T-helper 2 cell treated with Interferon-gamma antibody and Interleukin-4, amounts not matched to agents 100 ng/mL and 5 ng/mL, for 36 hours (primary cell): ENCODE results near the gene C5orf52. TPM values are rescaled to one million over a fixed set of nuclear protein-coding genes. Genes with fewer than 3 reads are reported as not detected.
"Not testable (repeated sequence)": the region's sequence is repeated elsewhere in the genome, so short reads cannot be mapped to it uniquely, and the experiment has no call there.

Experiments used
- intact Hi-C: fragments of 100-400 bp; cut with micrococcal nuclease; formaldehyde crosslinking; loops from one replicate; pipeline ENCODE4 v1.15.1; 2023
- total RNA-seq: library from RNA; stranded (reverse); gene quantifications from 2 replicates; pipeline ENCODE4 v1.2.3, GENCODE V29; 2022

Gene C5orf52
- total RNA-seq, 1 donor from 2014 or later, result not detected

GRCh38 chr5:157674351-157674750 is 3.0 kb downstream of the C5orf52 start:
- intact Hi-C loops, result loop anchor here (5.0 kb wide), 1 partner anchor 102 kb away; no protein-coding TSS in a partner anchor

DNA sequence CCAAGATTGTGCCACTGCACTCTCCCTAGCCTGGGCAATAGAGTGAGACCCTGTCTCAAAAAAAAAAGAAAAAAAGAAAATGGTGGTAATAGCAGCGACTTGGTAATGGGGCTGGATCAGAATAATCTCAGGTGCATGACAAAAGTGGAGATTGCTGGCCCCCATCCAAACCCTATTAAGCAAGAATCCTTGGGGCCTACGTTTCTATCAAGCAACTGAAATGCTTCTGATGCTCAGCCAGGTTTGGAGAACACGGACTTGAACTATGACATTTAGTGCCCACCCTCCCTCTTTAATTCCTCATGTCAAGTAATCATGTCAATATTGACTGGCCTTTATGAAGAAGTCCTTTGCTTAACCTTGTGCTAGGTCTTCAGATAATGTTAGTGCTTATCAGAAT is 6.6 kb downstream of the C5orf52 start:
- intact Hi-C loops, result no loop called here

GRCh38 chr5:157679801-157680200 is 8.5 kb downstream of the C5orf52 start:
- intact Hi-C loops, result no loop called here

DNA sequence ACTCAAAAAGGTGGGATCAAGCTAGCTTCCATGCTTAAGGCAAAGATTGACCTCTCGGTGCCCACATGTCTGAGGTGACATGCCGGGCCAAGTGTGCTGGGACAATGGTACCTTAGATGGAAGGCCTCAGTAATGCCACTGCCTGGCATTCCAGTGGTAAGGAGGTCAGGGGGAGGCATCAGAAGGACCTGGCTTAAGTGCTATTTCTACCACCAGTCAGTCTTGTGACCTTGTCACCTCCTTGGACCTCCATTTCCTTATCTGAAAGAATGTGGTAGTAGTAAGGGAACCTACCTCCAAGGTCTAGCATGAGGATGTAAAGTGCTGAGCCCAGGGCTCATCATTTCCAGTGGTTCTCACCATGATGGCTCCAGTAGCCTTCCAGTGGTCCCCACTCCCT is 8.9 kb downstream of the C5orf52 start:
- intact Hi-C loops, result no loop called here

GRCh38 chr5:157681048-157681447 is 9.7 kb downstream of the C5orf52 start:
- intact Hi-C loops, result no loop called here

- intact Hi-C loops, result no loop called here
These were observed 10.9 kb downstream of the C5orf52 start for GRCh38 chr5:157682257-157682656.

- intact Hi-C loops, result not testable (repeated sequence)
These were observed 15.2 kb downstream of the C5orf52 start for GRCh38 chr5:157686276-157687197.

GRCh38 chr5:157687198-157687554 is 15.8 kb downstream of the C5orf52 start:
- intact Hi-C loops, result no loop called here

GRCh38 chr5:157689942-157690689 is 18.8 kb downstream of the C5orf52 start:
- intact Hi-C loops, result no loop called here

- intact Hi-C loops, result no loop called here
These were observed 19.5 kb downstream of the C5orf52 start for GRCh38 chr5:157690690-157691433.

DNA sequence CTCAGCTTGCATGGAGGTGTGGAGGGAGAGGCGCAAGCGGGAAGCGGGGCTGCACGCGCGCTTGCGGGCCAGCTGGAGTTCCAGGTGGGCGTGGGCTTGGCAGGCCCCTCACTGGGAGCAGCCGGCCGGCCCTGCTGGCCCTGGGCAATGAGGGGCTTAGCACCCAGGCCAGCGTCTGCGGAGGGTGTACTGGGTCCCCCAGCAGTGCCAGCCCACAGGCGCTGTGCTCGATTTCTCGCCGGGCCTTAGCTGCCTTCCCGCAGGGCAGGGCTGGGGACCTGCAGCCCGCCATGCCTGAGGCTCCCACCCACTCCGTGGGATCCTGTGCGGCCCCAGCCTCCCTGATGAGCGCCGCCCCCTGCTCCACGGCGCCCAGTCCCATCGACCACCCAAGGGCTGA is 22.5 kb downstream of the C5orf52 start:
- intact Hi-C loops, result not testable (repeated sequence)

GRCh38 chr5:157696154-157696553 is 24.8 kb downstream of the C5orf52 start:
- intact Hi-C loops, result not testable (repeated sequence)

DNA sequence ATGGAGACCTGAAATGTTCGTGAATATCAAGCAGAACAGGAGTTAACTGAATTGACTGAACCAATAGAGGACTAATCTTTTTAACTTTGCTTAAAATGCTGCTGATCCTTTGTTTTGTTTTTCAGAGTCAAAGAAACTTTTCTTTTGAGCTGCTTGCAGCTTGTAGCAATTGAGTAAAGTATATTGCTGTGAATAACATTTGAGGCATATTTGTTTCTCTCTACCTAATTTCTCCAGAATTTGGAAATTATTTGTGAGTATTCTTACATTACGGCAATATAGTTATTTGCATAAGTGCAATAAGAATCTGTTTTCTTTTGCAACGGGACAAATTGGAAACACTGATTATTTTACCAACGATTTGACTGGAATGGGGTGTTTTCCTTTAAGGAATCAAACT is 27.3 kb downstream of the C5orf52 start:
- intact Hi-C loops, result not testable (repeated sequence)

DNA sequence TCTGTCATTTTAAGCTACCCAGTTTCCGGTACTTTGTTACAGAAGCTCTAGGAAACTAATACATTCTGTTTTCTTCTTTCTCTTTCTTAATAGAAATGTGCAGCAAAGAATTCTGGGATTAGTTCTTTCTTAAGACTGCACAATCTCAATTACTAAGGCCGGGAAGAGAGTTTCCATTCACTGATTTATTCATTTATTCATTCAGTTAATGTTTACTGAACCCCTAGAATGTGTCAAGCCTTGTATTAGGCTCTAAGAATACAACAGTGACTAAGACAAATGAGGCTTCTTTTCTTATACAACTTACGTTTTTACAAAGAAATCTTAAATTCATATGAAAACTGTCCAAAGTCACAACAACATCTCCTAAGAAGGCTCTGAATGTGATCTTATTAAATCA is 32.4 kb downstream of the C5orf52 start:
- intact Hi-C loops, result no loop called here

DNA sequence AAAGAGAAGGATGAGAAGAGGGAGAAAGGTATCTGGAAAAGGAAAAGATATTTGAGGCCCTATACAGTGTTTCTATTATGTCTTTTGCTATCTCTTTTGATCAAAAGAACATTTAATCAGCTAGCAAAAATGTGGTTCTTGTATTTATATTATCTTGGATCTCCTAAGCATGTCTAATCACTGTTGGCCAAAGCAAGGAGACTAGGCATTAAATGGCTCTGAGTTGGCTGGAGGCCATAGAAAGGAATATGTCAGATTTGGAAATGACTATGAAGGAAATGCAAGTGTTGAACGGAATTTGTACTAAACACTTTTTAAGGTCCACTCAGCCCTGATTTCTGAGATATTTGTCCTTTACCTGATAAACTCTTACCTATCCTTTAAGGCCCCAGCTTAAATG is 37.5 kb downstream of the C5orf52 start:
- intact Hi-C loops, result no loop called here

DNA sequence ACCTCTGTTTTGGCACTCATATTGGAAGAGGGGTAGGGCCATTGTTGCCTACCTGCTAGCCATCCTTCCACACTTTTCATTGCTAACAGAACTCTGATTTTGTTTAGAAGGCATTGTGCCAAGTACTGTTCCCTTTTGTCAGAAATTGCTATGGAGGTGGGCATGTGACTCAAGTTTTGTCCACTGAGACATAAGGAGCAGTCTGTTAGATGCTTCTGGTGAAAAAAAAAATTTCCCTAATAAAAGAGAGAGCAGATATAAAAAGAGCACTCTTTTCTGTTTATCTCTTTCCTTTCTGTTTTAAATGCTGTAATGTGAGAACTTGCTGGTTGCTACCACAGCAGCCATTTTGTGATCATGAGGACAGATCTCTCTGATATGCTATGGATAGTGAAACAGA is 38.0 kb downstream of the C5orf52 start:
- intact Hi-C loops, result no loop called here

DNA sequence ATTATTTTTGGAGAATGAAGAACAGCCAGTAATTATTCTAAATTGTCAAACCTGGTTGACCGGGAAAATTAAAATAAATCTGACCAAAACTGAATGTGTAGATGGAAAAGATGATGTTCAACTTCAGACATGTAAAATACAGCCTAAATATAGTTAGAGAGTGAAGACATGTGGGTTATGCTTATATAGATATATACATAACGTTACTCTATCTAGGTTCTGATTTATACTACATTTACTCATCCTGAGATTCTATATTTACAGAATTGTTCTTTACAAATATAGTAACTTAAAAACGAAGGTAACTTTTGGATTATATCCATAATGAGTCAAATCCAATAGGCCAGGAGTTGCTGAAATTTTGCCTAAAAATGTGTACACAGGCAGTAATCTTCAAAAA is 39.1 kb downstream of the C5orf52 start:
- intact Hi-C loops, result no loop called here

DNA sequence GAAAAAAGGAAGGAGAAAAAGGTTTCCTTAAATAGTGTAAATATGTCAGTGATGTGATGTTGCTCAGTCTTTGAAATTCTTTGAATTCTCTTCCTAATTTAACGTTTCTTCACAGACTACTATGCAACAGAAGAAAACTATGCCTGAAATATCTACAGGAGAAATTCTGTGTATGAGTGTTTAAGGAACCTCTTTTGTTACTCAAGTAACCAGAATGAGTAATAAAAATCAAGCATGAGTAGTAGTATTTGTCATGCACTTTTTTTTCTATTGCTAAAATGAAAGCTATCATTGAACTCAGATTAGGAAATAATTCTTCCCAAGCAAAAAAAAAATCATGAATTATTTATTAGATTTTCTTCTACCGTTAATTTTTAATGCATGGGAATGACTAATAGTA is 39.5 kb downstream of the C5orf52 start:
- intact Hi-C loops, result no loop called here

DNA sequence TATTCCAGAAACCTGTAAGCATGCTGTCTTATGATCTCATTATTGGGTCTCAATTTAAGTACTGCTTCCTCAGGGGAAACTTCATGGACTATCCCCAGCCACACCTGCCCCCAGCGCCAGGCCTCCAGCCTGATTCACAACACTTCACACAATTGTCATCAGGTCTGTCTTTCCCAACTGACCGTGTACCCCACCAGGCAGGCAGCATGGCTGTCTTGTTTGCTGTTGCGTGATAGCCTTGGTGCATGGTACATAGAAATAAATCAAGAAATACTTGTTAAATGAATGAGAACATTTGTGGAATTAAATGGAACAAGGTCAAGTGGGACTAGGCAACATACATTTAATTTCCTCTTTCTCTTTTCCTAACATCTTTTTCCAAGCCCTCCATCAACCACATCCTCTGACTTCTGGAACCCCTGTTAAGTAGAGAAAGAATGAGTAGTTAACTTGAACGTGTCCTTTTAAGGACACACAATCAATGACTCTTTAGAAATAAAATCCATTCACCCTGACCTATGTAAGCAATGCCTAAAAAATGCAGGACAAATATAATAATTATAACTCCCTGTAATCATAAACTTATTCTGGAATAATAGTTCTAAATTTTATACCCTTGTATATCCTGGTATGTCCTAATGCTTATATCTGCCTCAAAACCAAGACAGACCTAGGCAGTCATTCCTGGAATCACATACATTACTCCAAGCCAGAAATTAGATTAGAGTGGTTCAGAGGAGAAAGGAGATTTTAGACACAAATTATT is 42.7 kb downstream of the C5orf52 start:
- intact Hi-C loops, result no loop called here

DNA sequence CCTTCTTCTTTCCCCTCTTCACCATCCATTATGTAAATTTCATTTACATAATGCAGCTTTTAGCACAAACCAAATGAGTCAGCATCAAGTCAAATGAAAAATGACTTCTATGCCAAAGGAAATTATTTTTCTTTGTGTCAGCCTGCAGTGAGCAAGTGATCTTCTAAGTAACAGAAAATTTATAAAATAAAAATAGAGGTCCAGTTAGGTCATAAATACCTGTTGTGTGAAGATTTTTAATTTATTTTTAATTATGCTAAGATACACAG is 43.2 kb downstream of the C5orf52 start:
- intact Hi-C loops, result no loop called here

- intact Hi-C loops, result loop anchor here (1.0 to 5.0 kb wide), 6 partner anchors 66 to 286 kb away; partner anchors contain the start of gene SOX30
These were observed 47.2 kb downstream of the C5orf52 start for GRCh38 chr5:157718519-157718918.
